ENCODE results near the gene NDUFA3.

DNA sequence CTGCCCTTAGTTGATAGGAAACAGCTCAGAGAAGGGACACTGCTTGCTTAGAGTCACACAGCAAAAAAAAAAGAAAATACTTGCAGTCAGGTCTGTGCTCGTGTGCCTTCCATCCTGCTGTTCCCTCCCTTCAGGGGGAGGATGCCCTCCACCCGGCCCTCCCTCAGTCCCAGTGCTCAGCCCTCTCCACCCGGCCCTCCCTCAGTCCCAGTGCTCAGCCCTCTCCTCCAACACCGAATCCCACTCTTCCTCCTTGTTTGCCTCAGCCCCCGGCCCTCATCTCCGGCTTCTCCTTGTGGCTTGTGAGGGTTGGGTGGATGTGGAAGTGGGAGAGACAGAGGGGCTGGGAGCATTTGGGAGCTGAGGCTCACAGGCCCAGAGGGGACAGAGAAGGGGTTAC lies 7.0 kb downstream of the NDUFA3 start:
- TF ChIP-seq, protein P1, sequence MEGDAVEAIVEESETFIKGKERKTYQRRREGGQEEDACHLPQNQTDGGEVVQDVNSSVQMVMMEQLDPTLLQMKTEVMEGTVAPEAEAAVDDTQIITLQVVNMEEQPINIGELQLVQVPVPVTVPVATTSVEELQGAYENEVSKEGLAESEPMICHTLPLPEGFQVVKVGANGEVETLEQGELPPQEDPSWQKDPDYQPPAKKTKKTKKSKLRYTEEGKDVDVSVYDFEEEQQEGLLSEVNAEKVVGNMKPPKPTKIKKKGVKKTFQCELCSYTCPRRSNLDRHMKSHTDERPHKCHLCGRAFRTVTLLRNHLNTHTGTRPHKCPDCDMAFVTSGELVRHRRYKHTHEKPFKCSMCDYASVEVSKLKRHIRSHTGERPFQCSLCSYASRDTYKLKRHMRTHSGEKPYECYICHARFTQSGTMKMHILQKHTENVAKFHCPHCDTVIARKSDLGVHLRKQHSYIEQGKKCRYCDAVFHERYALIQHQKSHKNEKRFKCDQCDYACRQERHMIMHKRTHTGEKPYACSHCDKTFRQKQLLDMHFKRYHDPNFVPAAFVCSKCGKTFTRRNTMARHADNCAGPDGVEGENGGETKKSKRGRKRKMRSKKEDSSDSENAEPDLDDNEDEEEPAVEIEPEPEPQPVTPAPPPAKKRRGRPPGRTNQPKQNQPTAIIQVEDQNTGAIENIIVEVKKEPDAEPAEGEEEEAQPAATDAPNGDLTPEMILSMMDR (conservative IDR thresholded peaks at IDR 0.05): no peak
- TF ChIP-seq EZH2 (IDR thresholded peaks at IDR 0.05; ENCODE audit: low read depth): no peak

Measured in PC-9 (cell line).